SK-N-SH (cell line): ENCODE data around the gene GALNT1.

Experiments
- CHD2 ChIP-seq: fragments of 150-350 bp; IDR thresholded peaks from 2 replicates; pipeline ENCODE4 v1.6.1; 2018; ENCODE audit warnings: low read length; ENCODE audit not compliant: partially characterized antibody
- FOXJ3 ChIP-seq: sonication (generic); formaldehyde crosslinking; IDR thresholded peaks from 2 replicates; pipeline ENCODE4 v1.5.1; 2020; ENCODE audit warnings: mild to moderate bottlenecking, missing genetic modification reagents
- FOXM1 ChIP-seq: IDR thresholded peaks from 2 replicates; pipeline ENCODE4 v1.4.0; 2012; ENCODE audit warnings: low read depth, mild to moderate bottlenecking
- MEF2A ChIP-seq: IDR thresholded peaks from 2 replicates; pipeline ENCODE4 v1.4.0; 2012; ENCODE audit warnings: low read depth, borderline replicate concordance
- MXI1 ChIP-seq: IDR thresholded peaks from 2 replicates; pipeline ENCODE4 v1.6.1; 2012; ENCODE audit warnings: mild to moderate bottlenecking, low read depth, low read length, improper control_type of control experiment
- NFIC ChIP-seq: IDR thresholded peaks from 2 replicates; pipeline ENCODE4 v1.4.0; 2012; ENCODE audit warnings: borderline replicate concordance
- NRF1 ChIP-seq: IDR thresholded peaks from 2 replicates; pipeline ENCODE4 v1.6.1; 2012; ENCODE audit warnings: low read depth, mild to moderate bottlenecking, low read length
- RFX5 ChIP-seq: IDR thresholded peaks from 2 replicates; pipeline ENCODE4 v1.6.1; 2012; ENCODE audit warnings: mild to moderate bottlenecking, improper control_type of control experiment, low read length
- SIN3A ChIP-seq: IDR thresholded peaks from 2 replicates; pipeline ENCODE4 v1.6.1; 2012; ENCODE audit warnings: low read depth, mild to moderate bottlenecking, low read length, moderate library complexity, borderline replicate concordance
- YY1 ChIP-seq: IDR thresholded peaks from 2 replicates; pipeline ENCODE4 v1.4.0; 2012; ENCODE audit warnings: low read depth, mild to moderate bottlenecking
- TF ChIP-seq, protein P1 (sequence below): fragments of 200-600 bp; sonication (generic); IDR thresholded peaks from 2 replicates; pipeline ENCODE4 v1.6.1; 2017; ENCODE audit warnings: antibody characterized with exemption, mild to moderate bottlenecking, moderate library complexity
- TF ChIP-seq, protein P2 (sequence below): IDR thresholded peaks from 2 replicates; pipeline ENCODE4 v1.6.1; 2012; ENCODE audit warnings: mild to moderate bottlenecking, low read depth, low read length, moderate library complexity
- TF ChIP-seq, protein P3 (sequence below): fragments of 150-350 bp; IDR thresholded peaks from 2 replicates; pipeline ENCODE4 v1.6.1; 2017; ENCODE audit warnings: antibody characterized with exemption, low read length, low read depth, borderline replicate concordance
- TF ChIP-seq, protein P4 (sequence below): IDR thresholded peaks from 2 replicates; pipeline ENCODE4 v1.4.0; 2012; ENCODE audit warnings: low read depth, borderline replicate concordance

DNA sequence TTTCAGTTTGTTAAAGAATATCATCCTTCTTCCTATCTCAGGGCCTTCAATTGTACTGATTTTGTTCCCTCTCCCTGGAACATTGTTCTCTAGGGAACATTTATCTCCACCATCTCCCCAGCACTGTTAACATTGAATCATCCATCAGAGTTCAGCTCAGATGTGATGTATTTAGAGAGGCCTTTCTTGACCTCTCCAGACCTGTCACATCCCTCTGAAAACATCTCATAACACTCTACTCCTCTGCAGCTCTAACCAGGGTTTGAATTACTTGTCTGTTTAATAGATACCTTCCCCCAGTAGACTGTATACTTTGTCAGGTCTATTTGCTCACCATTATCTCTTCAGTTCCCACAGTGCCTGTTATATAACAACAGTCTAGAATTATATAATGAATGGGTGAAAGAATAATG, 98.6 kb downstream of the GALNT1 start:
- TF ChIP-seq SIN3A (no peak), NRF1 (no peak), RFX5 (no peak), YY1 (no peak), MEF2A (no peak), FOXM1 (no peak), MXI1 (no peak), FOXJ3 (CRISPR knock-in tag) (no peak), NFIC (no peak), CHD2 (no peak)
- TF ChIP-seq, protein P1, sequence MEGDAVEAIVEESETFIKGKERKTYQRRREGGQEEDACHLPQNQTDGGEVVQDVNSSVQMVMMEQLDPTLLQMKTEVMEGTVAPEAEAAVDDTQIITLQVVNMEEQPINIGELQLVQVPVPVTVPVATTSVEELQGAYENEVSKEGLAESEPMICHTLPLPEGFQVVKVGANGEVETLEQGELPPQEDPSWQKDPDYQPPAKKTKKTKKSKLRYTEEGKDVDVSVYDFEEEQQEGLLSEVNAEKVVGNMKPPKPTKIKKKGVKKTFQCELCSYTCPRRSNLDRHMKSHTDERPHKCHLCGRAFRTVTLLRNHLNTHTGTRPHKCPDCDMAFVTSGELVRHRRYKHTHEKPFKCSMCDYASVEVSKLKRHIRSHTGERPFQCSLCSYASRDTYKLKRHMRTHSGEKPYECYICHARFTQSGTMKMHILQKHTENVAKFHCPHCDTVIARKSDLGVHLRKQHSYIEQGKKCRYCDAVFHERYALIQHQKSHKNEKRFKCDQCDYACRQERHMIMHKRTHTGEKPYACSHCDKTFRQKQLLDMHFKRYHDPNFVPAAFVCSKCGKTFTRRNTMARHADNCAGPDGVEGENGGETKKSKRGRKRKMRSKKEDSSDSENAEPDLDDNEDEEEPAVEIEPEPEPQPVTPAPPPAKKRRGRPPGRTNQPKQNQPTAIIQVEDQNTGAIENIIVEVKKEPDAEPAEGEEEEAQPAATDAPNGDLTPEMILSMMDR = no peak
- TF ChIP-seq, protein P2, sequence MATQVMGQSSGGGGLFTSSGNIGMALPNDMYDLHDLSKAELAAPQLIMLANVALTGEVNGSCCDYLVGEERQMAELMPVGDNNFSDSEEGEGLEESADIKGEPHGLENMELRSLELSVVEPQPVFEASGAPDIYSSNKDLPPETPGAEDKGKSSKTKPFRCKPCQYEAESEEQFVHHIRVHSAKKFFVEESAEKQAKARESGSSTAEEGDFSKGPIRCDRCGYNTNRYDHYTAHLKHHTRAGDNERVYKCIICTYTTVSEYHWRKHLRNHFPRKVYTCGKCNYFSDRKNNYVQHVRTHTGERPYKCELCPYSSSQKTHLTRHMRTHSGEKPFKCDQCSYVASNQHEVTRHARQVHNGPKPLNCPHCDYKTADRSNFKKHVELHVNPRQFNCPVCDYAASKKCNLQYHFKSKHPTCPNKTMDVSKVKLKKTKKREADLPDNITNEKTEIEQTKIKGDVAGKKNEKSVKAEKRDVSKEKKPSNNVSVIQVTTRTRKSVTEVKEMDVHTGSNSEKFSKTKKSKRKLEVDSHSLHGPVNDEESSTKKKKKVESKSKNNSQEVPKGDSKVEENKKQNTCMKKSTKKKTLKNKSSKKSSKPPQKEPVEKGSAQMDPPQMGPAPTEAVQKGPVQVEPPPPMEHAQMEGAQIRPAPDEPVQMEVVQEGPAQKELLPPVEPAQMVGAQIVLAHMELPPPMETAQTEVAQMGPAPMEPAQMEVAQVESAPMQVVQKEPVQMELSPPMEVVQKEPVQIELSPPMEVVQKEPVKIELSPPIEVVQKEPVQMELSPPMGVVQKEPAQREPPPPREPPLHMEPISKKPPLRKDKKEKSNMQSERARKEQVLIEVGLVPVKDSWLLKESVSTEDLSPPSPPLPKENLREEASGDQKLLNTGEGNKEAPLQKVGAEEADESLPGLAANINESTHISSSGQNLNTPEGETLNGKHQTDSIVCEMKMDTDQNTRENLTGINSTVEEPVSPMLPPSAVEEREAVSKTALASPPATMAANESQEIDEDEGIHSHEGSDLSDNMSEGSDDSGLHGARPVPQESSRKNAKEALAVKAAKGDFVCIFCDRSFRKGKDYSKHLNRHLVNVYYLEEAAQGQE = no peak
- TF ChIP-seq, protein P3, sequence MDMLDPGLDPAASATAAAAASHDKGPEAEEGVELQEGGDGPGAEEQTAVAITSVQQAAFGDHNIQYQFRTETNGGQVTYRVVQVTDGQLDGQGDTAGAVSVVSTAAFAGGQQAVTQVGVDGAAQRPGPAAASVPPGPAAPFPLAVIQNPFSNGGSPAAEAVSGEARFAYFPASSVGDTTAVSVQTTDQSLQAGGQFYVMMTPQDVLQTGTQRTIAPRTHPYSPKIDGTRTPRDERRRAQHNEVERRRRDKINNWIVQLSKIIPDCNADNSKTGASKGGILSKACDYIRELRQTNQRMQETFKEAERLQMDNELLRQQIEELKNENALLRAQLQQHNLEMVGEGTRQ = no peak
- TF ChIP-seq, protein P4, sequence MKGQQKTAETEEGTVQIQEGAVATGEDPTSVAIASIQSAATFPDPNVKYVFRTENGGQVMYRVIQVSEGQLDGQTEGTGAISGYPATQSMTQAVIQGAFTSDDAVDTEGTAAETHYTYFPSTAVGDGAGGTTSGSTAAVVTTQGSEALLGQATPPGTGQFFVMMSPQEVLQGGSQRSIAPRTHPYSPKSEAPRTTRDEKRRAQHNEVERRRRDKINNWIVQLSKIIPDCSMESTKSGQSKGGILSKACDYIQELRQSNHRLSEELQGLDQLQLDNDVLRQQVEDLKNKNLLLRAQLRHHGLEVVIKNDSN = no peak
